Loucy (cell line): ENCODE measurements around the gene BCL2L2.

ENCODE experiments used
- H2AFZ ChIP-seq: fragments of 200-600 bp; sonication (generic); 2 replicates; pipeline ENCODE4 v1.6.0; 2016; ENCODE audit warnings: antibody characterized with exemption, mild to moderate bottlenecking, low read length, moderate library complexity
- H3F3A ChIP-seq: fragments of 200-600 bp; 2 replicates; pipeline ENCODE4 v1.6.0; 2016; ENCODE audit warnings: antibody characterized with exemption, low read depth, mild to moderate bottlenecking
- H3K27me3 ChIP-seq: fragments of 200-600 bp; sonication (generic); 2 replicates; pipeline ENCODE4 v1.6.1; 2014; ENCODE audit warnings: low read length, mild to moderate bottlenecking; ENCODE audit not compliant: insufficient read depth, poor library complexity, severe bottlenecking
- H3K36me3 ChIP-seq: fragments of 200-600 bp; sonication (generic); 2 replicates; pipeline ENCODE4 v1.6.1; 2016; ENCODE audit warnings: low read length; ENCODE audit not compliant: insufficient read depth
- H3K4me1 ChIP-seq: fragments of 200-600 bp; sonication (generic); 2 replicates; pipeline ENCODE4 v1.5.1; 2014; ENCODE audit warnings: low read length, mild to moderate bottlenecking; ENCODE audit not compliant: insufficient read depth, poor library complexity, severe bottlenecking
- H3K4me2 ChIP-seq: fragments of 200-600 bp; sonication (generic); 2 replicates; pipeline ENCODE4 v1.6.0; 2014; ENCODE audit warnings: antibody characterized with exemption, low read length, low read depth, mild to moderate bottlenecking; ENCODE audit not compliant: poor library complexity, severe bottlenecking
- H3K4me3 ChIP-seq: fragments of 200-600 bp; sonication (generic); 2 replicates; pipeline ENCODE4 v1.5.1; 2014; ENCODE audit warnings: low read length, mild to moderate bottlenecking, mixed read lengths; ENCODE audit not compliant: poor library complexity, severe bottlenecking
- H3K79me2 ChIP-seq: fragments of 200-600 bp; sonication (generic); 2 replicates; pipeline ENCODE4 v1.6.1; 2014; ENCODE audit warnings: low read length; ENCODE audit not compliant: insufficient read depth
- H3K9ac ChIP-seq: fragments of 200-600 bp; sonication (generic); 2 replicates; pipeline ENCODE4 v1.6.0; 2014; ENCODE audit warnings: mild to moderate bottlenecking, low read depth, low read length, moderate library complexity; ENCODE audit not compliant: poor library complexity, severe bottlenecking
- H3K9me2 ChIP-seq: fragments of 200-600 bp; sonication (generic); replicated peaks from 2 replicates; pipeline ENCODE4 v1.6.1; 2016; ENCODE audit warnings: low read depth, low read length, mixed read lengths
- H3K9me3 ChIP-seq: fragments of 200-600 bp; sonication (generic); 2 replicates; pipeline ENCODE4 v1.6.1; 2014; ENCODE audit warnings: mild to moderate bottlenecking, antibody characterized with exemption, low read length, low read depth; ENCODE audit not compliant: insufficient read depth
- H4K20me1 ChIP-seq: fragments of 200-600 bp; sonication (generic); 2 replicates; pipeline ENCODE4 v1.6.0; 2014; ENCODE audit warnings: antibody characterized with exemption, low read length, mild to moderate bottlenecking; ENCODE audit not compliant: insufficient read depth, poor library complexity, severe bottlenecking
- CTCF ChIP-seq: fragments of 200-600 bp; sonication (generic); conservative IDR thresholded peaks from 2 replicates; pipeline ENCODE4 v1.5.1; 2014; ENCODE audit warnings: mild to moderate bottlenecking, antibody characterized with exemption, low read length
- EZH2phosphoT487 ChIP-seq: fragments of 200-600 bp; IDR thresholded peaks from 2 replicates; pipeline ENCODE4 v1.6.1; 2018; ENCODE audit warnings: antibody characterized with exemption, mild to moderate bottlenecking, moderate library complexity, borderline replicate concordance

Gene BCL2L2

GRCh38 chr14:23357261-23357660 lies 50.6 kb downstream of the BCL2L2 start:
- Histone ChIP-seq H3K9ac (no peak overlapping the region), H3K4me1 (no peaks in the 10 kb centered on the region), H3K36me3 (no peaks in the 10 kb centered on the region), H3F3A (no peaks in the 10 kb centered on the region), H3K79me2 (no peaks in the 10 kb centered on the region), H3K4me2 (no peak overlapping the region), H3K4me3 (no peak overlapping the region), H4K20me1 (no peaks in the 10 kb centered on the region), H2AFZ (no peak overlapping the region), H3K27me3 (peaks cover 8% of the 10 kb centered on the region), H3K9me2 (no peaks in the 10 kb centered on the region), H3K9me3 (no peaks in the 10 kb centered on the region)
- no peak for TF ChIP-seq CTCF
- no peak for TF ChIP-seq EZH2phosphoT487

GRCh38 chr14:23358042-23358441 lies 51.4 kb downstream of the BCL2L2 start:
- Histone ChIP-seq H4K20me1 (no peaks in the 10 kb centered on the region), H3K9me2 (no peaks in the 10 kb centered on the region), H3K4me1 (no peaks in the 10 kb centered on the region), H3K4me3 (no peak overlapping the region), H2AFZ (no peak overlapping the region), H3K4me2 (no peak overlapping the region), H3K9ac (no peak overlapping the region), H3K27me3 (peaks cover under 1% of the 10 kb centered on the region), H3F3A (no peaks in the 10 kb centered on the region), H3K79me2 (no peaks in the 10 kb centered on the region), H3K36me3 (no peaks in the 10 kb centered on the region), H3K9me3 (no peaks in the 10 kb centered on the region)
- TF ChIP-seq CTCF (no peak), EZH2phosphoT487 (no peak)

GRCh38 chr14:23358553-23359166 lies 52.0 kb downstream of the BCL2L2 start:
- H3K9ac ChIP-seq = no peak overlapping the region
- H2AFZ ChIP-seq = no peak overlapping the region
- H3K4me2 ChIP-seq = no peak overlapping the region
- H3K4me3 ChIP-seq = no peak overlapping the region
- H3K4me1 ChIP-seq = no peaks in the 10 kb centered on the region
- TF ChIP-seq EZH2phosphoT487 (no peak), CTCF (no peak)
- H4K20me1 ChIP-seq = no peaks in the 10 kb centered on the region
- H3K36me3 ChIP-seq = no peaks in the 10 kb centered on the region
- no peaks in the 10 kb centered on the region for H3F3A ChIP-seq
- H3K27me3 ChIP-seq = no peaks in the 10 kb centered on the region
- H3K9me3 ChIP-seq = no peaks in the 10 kb centered on the region
- no peaks in the 10 kb centered on the region for H3K9me2 ChIP-seq
- no peaks in the 10 kb centered on the region for H3K79me2 ChIP-seq
